Right cardiac atrium (tissue), 5 donors: ENCODE measurements around the gene YKT6. TPM values are rescaled to one million over a fixed set of nuclear protein-coding genes. Genes with fewer than 3 reads are reported as not detected.

ENCODE experiments used
- ATAC-seq, 2 donors: fragments of 200-7000 bp; cut with Tn5 transposase; one replicate each; pipeline versions ENCODE4 v1.8.0 to v1.9.1; 2020; ENCODE audit warnings: moderate library complexity in 2 of 2, mild to moderate bottlenecking in 1 of 2
- DNase-seq, 3 donors: peaks; one replicate each; pipeline ENCODE4 v3.0.0-alpha.2; 2020
- H3K27ac ChIP-seq: one replicate; pipeline ENCODE4 v1.5.1; 2013; ENCODE audit warnings: mild to moderate bottlenecking, low read length, control low read depth, moderate library complexity
- H3K27me3 ChIP-seq: one replicate; pipeline ENCODE4 v1.6.1; 2013; ENCODE audit not compliant: control insufficient read depth, insufficient read depth
- H3K4me1 ChIP-seq: one replicate; pipeline ENCODE4 v1.6.1; 2013; ENCODE audit warnings: low read length; ENCODE audit not compliant: control insufficient read depth, insufficient read depth
- H3K4me3 ChIP-seq: one replicate; pipeline ENCODE4 v1.5.1; 2013; ENCODE audit warnings: low read length, control low read depth
- H3K9me3 ChIP-seq: one replicate; pipeline ENCODE4 v1.6.1; 2013; ENCODE audit warnings: low read length; ENCODE audit not compliant: control insufficient read depth
- WGBS: extraction: QIAGEN DNeasy Blood & Tissue Kit; methylation state at CpG from one replicate; pipeline ENCODE4 v1.1.7; 2013; 5-methylcytosine and 5-hydroxymethylcytosine counted together
- intact Hi-C, 4 donors: fragments of 100-400 bp; cut with DNase I; formaldehyde crosslinking; loops; one replicate each; pipeline versions ENCODE4 v1.11.0 to v1.14.0; 2022 to 2023
- polyA plus RNA-seq: library from polyadenylated mRNA; stranded (reverse); fragments of 200-250 nt; gene quantifications from one replicate; pipeline ENCODE4 v1.2.3, GENCODE V29; 2013
- total RNA-seq, 4 donors: library from RNA; stranded (reverse); fragmentation: NEBNext Ultra II Directional; extraction: Animal tissue kit (Norgen Biotek cat#: 25700); gene quantifications; one replicate each; pipeline ENCODE4 v1.2.1, GENCODE V29; 2021
- donor health status: healthy with polysubstance abuse.
- donor health status: DM: no; HTN: yes; CAD: no.
- donor health status: DM: no; HTN: no; CAD: no.
- donor health status: DM: no; HTN: yes; CAD: no; lungs with severe emphysema.
- donor health status: DM: yes; HTN: yes; CAD: no.

YKT6 gene
- total and polyA plus RNA-seq, 5 donors, result 38.8 to 63.4 (median 51.8) TPM

DNA sequence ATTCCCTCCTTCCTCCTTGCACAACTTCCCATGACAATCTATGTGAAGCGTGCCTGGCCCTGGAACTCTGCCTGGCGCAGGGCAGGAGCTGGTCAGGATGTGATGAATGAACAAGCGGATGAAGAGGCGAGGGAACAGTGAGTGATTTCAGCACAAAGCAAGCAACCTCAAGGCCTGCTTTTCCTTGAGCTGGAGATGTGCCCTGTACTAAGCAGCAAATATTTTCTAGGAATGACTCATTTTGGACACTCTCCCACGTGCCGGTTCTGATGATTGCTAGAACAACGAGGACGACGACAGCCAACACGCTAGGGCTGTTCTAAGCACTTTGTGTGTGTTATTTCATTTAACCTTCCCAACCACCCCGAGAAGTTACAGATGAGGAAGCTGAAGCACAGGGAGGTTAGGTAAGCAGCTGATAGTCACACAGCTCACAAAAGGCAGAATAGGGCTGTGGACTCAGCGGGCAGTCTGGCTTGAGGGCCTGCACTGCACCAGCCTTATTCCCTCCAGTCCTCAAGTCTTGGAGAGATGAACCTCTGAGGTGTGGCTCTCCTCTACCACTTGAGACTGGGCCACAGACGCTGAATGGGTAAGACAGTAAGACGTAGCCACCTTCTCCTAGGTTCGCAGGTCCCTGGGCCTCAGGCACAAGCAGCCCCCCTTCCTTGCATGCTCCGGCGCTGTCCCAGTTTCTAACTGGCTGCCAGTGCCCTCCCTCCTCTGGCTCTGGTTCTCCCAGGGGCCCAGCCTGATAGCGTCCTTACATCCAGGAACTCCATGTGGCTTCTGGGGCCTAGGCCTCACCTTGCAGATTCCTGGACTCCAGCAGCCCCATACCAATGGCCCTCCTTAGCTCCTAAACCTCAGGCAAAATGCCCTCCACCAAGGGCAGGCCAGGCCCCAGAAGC is 59.0 kb downstream of the YKT6 start:
- peak overlapping the region; percentile 76 for H3K27ac ChIP-seq
- DNase-seq, result peak; percentile 81 to 88 (median 87)
- H3K27me3 ChIP-seq, result no peaks in the 10 kb centered on the region
- WGBS, result 42% methylated on average over 18 of the region's 18 CpGs
- peak; percentile 58 for ATAC-seq
- H3K9me3 ChIP-seq, result no peaks in the 10 kb centered on the region
- no peak overlapping the region for H3K4me3 ChIP-seq
- peaks cover 27% of the 10 kb centered on the region for H3K4me1 ChIP-seq
- intact Hi-C loops, result loop anchor here in 1 of 4 donors (5.0 kb wide), 1 partner anchor 32 kb away; no protein-coding TSS in a partner anchor

DNA sequence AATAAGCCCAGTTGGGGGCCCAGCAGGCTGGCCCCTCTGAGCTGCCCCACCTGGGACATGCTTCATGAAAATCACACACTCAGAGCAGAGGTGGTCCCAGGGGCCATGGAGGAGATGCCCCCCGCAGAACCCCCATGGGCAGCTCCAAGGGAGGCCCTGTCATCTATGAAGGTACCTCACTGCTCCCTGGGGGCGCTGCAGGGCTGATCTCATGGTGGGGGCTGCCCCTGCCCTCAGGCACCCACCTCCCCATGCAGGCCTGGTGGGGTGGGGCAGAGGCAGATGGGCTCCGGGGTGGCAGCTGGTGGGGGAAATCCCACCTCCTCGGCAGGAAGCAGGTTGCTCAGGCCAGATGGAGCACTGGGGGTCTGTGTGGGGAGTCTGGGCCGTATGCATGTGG is 60.5 kb downstream of the YKT6 start:
- Histone ChIP-seq H3K9me3 (no peaks in the 10 kb centered on the region), H3K4me1 (peaks cover 27% of the 10 kb centered on the region), H3K27me3 (no peaks in the 10 kb centered on the region), H3K27ac (no peak overlapping the region), H3K4me3 (no peak overlapping the region)
- WGBS, result 88% methylated on average over 5 of the region's 5 CpGs
- DNase-seq (no peak), ATAC-seq (no peak)
- intact Hi-C loops, result no loop called here

DNA sequence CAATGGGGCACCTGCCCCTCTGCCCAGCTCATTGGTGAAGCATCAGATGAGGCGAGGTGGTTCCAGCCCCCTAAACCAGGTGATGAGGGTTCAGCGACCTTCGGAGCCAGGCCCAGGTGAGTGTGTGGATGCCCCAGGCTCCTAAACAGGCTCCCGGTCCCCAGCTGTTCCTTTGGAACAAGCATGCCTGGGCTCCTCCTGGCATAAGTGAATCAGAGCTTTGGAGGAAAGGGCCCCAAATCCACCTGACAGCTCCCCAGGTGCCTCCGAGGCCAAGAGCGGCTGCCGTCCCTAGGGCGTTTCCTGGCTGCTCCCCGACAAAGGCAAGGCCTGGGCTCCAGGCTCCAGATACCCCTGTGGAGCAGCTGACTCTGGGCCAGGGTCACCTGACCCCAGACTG is 61.3 kb downstream of the YKT6 start:
- intact Hi-C loops, result no loop called here
- H3K4me1 ChIP-seq, result peaks cover 24% of the 10 kb centered on the region
- WGBS, result 89% methylated on average over 9 of the region's 9 CpGs

GRCh38 chr7:44263326-44264082 is 62.7 kb downstream of the YKT6 start:
- Histone ChIP-seq H3K9me3 (no peaks in the 10 kb centered on the region), H3K27ac (peak overlapping the region; percentile 0), H3K27me3 (no peaks in the 10 kb centered on the region), H3K4me1 (peaks cover 14% of the 10 kb centered on the region), H3K4me3 (no peak overlapping the region)
- 66% methylated on average over 20 of the region's 20 CpGs for whole genome bisulfite sequencing
- ATAC-seq, result no peak
- no peak for DNase-seq
- intact Hi-C loops, result no loop called here

More for the DNA sequence above, 61.3 kb downstream of the YKT6 start:
- no peak for DNase-seq
- H3K9me3 ChIP-seq, result no peaks in the 10 kb centered on the region
- ATAC-seq, result no peak
- no peak overlapping the region for H3K27ac ChIP-seq
- H3K27me3 ChIP-seq, result no peaks in the 10 kb centered on the region
- H3K4me3 ChIP-seq, result no peak overlapping the region

Other genes with a start within 250 kb of the YKT6 start
- gene SPDYE1, start 203.1 kb upstream of the YKT6 start, total RNA-seq, result under 1 TPM in 1 of 4 donors, not detected in 3; 0.14 TPM
- gene SPDYE1, start 203.1 kb upstream of the YKT6 start, polyA plus RNA-seq, result 0.02 TPM
- gene DBNL, start 156.3 kb upstream of the YKT6 start, total RNA-seq, result 10 to 100 TPM; 34.3 to 44.6 (median 38.1) TPM
- gene DBNL, start 156.3 kb upstream of the YKT6 start, polyA plus RNA-seq, result 37.5 TPM
- 1,000 to 10,000 TPM in 2 of 4 donors, 100 to 1,000 TPM in 2; 946 to 1,159 (median 1,024) TPM for gene PGAM2, start 135.4 kb upstream of the YKT6 start, total RNA-seq
- gene PGAM2, start 135.4 kb upstream of the YKT6 start, polyA plus RNA-seq, result 2,530 TPM
- gene POLM, start 118.4 kb upstream of the YKT6 start, total RNA-seq, result 10 to 100 TPM; 24.5 to 28.9 (median 25.8) TPM
- gene POLM, start 118.4 kb upstream of the YKT6 start, polyA plus RNA-seq, result 16.6 TPM
- gene AEBP1, start 96.6 kb upstream of the YKT6 start, total RNA-seq, result 100 to 1,000 TPM in 2 of 4 donors, 10 to 100 TPM in 2; 81.0 to 124 (median 103) TPM
- gene AEBP1, start 96.6 kb upstream of the YKT6 start, polyA plus RNA-seq, result 62.8 TPM
- gene POLD2, start 77.4 kb upstream of the YKT6 start, total RNA-seq, result 100 to 1,000 TPM in 1 of 4 donors, 10 to 100 TPM in 3; 85.8 to 110 (median 99.0) TPM
- 86.6 TPM for gene POLD2, start 77.4 kb upstream of the YKT6 start, polyA plus RNA-seq
- gene MYL7, start 59.6 kb upstream of the YKT6 start, total RNA-seq, result over 10,000 TPM; 13,263 to 15,323 (median 14,734) TPM
- gene MYL7, start 59.6 kb upstream of the YKT6 start, polyA plus RNA-seq, result 28,570 TPM
- 10 to 100 TPM in 3 of 4 donors, 1 to 10 TPM in 1; 7.4 to 12.9 (median 11.6) TPM for gene GCK, start 11.5 kb upstream of the YKT6 start, total RNA-seq
- gene GCK, start 11.5 kb upstream of the YKT6 start, polyA plus RNA-seq, result 17.4 TPM
- 100 to 1,000 TPM in 2 of 4 donors, 10 to 100 TPM in 2; 79.7 to 134 (median 106) TPM for gene CAMK2B, start 124.6 kb downstream of the YKT6 start, total RNA-seq
- 105 TPM for gene CAMK2B, start 124.6 kb downstream of the YKT6 start, polyA plus RNA-seq